NCI-H2227 treated with DMSO at 0.1 percent for 48 hours (cell line): Measurements from ENCODE around the gene ZFYVE9.
"Not testable (repeated sequence)": the region's sequence is repeated elsewhere in the genome, so short reads cannot be mapped to it uniquely, and the experiment has no call there.

Source experiments
- DNase-seq: peaks from one replicate; lab custom pipeline; 2025; lab: John Stamatoyannopoulos, UW

ZFYVE9 gene

GRCh38 chr1:52190500-52191252 lies 48.8 kb downstream of the ZFYVE9 start:
- no peak for DNase-seq

GRCh38 chr1:52191395-52191965 lies 49.6 kb downstream of the ZFYVE9 start:
- DNase-seq, result no peak

GRCh38 chr1:52192024-52192423 lies 50.1 kb downstream of the ZFYVE9 start:
- no peak for DNase-seq

- DNase-seq, result no peak
Observed at GRCh38 chr1:52192436-52192835, 50.5 kb downstream of the ZFYVE9 start.

- DNase-seq, result no peak
Observed at GRCh38 chr1:52193985-52194384, 52.1 kb downstream of the ZFYVE9 start.

GRCh38 chr1:52195161-52195560 lies 53.3 kb downstream of the ZFYVE9 start:
- no peak for DNase-seq

- no peak for DNase-seq
Observed at GRCh38 chr1:52203935-52204625, 62.2 kb downstream of the ZFYVE9 start.

GRCh38 chr1:52204696-52205095 lies 62.8 kb downstream of the ZFYVE9 start:
- no peak for DNase-seq

- DNase-seq, result not testable (repeated sequence)
Observed at GRCh38 chr1:52206686-52207085, 64.8 kb downstream of the ZFYVE9 start.

GRCh38 chr1:52209429-52209828 lies 67.5 kb downstream of the ZFYVE9 start:
- DNase-seq, result no peak

- no peak for DNase-seq
Observed at GRCh38 chr1:52210044-52210443, 68.2 kb downstream of the ZFYVE9 start.

GRCh38 chr1:52216907-52217458 lies 75.1 kb downstream of the ZFYVE9 start:
- DNase-seq, result no peak

- DNase-seq, result no peak
Observed at GRCh38 chr1:52225174-52225573, 83.3 kb downstream of the ZFYVE9 start.

GRCh38 chr1:52229494-52229893 lies 87.6 kb downstream of the ZFYVE9 start:
- DNase-seq, result no peak

GRCh38 chr1:52233463-52233862 lies 91.6 kb downstream of the ZFYVE9 start:
- DNase-seq, result no peak

GRCh38 chr1:52234014-52234413 lies 92.1 kb downstream of the ZFYVE9 start:
- DNase-seq, result no peak

- no peak for DNase-seq
Observed at GRCh38 chr1:52234708-52235107, 92.8 kb downstream of the ZFYVE9 start.

- DNase-seq, result no peak
Observed at GRCh38 chr1:52235646-52236045, 93.8 kb downstream of the ZFYVE9 start.

GRCh38 chr1:52237430-52237829 lies 95.5 kb downstream of the ZFYVE9 start:
- DNase-seq, result no peak

- no peak for DNase-seq
Observed at GRCh38 chr1:52238474-52238873, 96.6 kb downstream of the ZFYVE9 start.

GRCh38 chr1:52238887-52239707 lies 97.2 kb downstream of the ZFYVE9 start:
- no peak for DNase-seq

- DNase-seq, result no peak
Observed at GRCh38 chr1:52239708-52240001, 97.8 kb downstream of the ZFYVE9 start.
